ENCODE results near the gene IL12RB1. TPM values are rescaled to one million over a fixed set of nuclear protein-coding genes. Genes with fewer than 3 reads are reported as not detected.
A peak's percentile ranks its signal among the peaks of the same experiment; 100 is the strongest.

Gene IL12RB1
- total and polyA plus RNA-seq, 2 donors (not counting 3 experiments of a cell fraction or from before 2014, with no cell fraction given) = not detected

- Histone ChIP-seq H2AFZ (ENCODE audit: low read depth, low read length) (no peak overlapping the region), H3K4me2 (ENCODE audit: insufficient read depth, low read length) (no peak overlapping the region), H4K20me1 (replicated peaks; ENCODE audit: control insufficient read depth, extremely low read depth, insufficient read depth, low read length) (no peaks in the 10 kb centered on the region), H3K27me3 (ENCODE audit: control insufficient read depth in 2 of 2, insufficient read depth in 2 of 2, low read length in 2 of 2) (no peaks in the 10 kb centered on the region), H3K4me1 (ENCODE audit: control insufficient read depth, extremely low read depth, insufficient read depth, low read length) (no peaks in the 10 kb centered on the region), H3K9me3 (replicated peaks; ENCODE audit: control insufficient read depth, insufficient read depth, low read length) (no peaks in the 10 kb centered on the region), H3K4me3 (replicated peaks in 1 of 3; ENCODE audit: insufficient read depth in 1 of 3, low read depth in 1 of 3, low read length in 3 of 3) (no peak overlapping the region), H3K79me2 (ENCODE audit: control insufficient read depth, insufficient read depth, low read length) (no peaks in the 10 kb centered on the region), H3K36me3 (ENCODE audit: control insufficient read depth in 2 of 2, extremely low read depth in 1 of 2, insufficient read depth in 2 of 2, low read length in 2 of 2) (no peaks in the 10 kb centered on the region), H3K9ac (replicated peaks; ENCODE audit: extremely low read depth, insufficient read depth, low read length) (no peak overlapping the region), H3K27ac (ENCODE audit: insufficient read depth, low read depth, low read length) (no peak overlapping the region), H3K9me1 (replicated peaks; ENCODE audit: control insufficient read depth, extremely low read depth, insufficient read depth, low read length) (no peaks in the 10 kb centered on the region)
- no TSS peak for BruUV-seq (replicated peaks)
- TF ChIP-seq CTCF (IDR thresholded peaks at IDR 0.05; ENCODE audit: extremely low read depth in 1 of 2, insufficient read depth in 1 of 2, low read depth in 1 of 2, low read length in 2 of 2) (no peak), FOS (IDR thresholded peaks at IDR 0.05; ENCODE audit: borderline replicate concordance, insufficient read depth, low read length) (no peak), EZH2 (IDR thresholded peaks at IDR 0.05; ENCODE audit: borderline replicate concordance, low read depth, low read length, severe bottlenecking) (no peak), POLR2AphosphoS5 (IDR thresholded peaks at IDR 0.05; ENCODE audit: insufficient read depth, low read depth, low read length) (no peak), POLR2A (IDR thresholded peaks at IDR 0.05; ENCODE audit: low read depth, low read length) (no peak), MAX (IDR thresholded peaks at IDR 0.05; ENCODE audit: insufficient read depth, insufficient read length) (no peak), GATA2 (IDR thresholded peaks at IDR 0.05; ENCODE audit: insufficient read depth, insufficient read length, low read depth, low read length) (no peak), JUN (IDR thresholded peaks at IDR 0.05; ENCODE audit: borderline replicate concordance, insufficient read depth, insufficient read length, low read depth) (no peak), MYC (IDR thresholded peaks at IDR 0.05; ENCODE audit: low read depth, low read length) (no peak)
- FAIRE-seq (peak; percentile 38), DNase-seq (ENCODE audit: low read depth, low spot score) (no peak)
- intact Hi-C loops (cut with micrococcal nuclease) (no loop called here), dilution Hi-C loops (cut with MboI; ENCODE audit: extremely low pct_ligation_motif_present, low sequenced_read_pairs) (no loop called here)
- ChIA-PET CTCF (no interaction called here), POLR2A (no interaction called here)
These were observed 12.5 kb downstream of the IL12RB1 start for GRCh38 chr19:18074192-18074591.

Data from endothelial cell of umbilical vein (primary cell).